Stimulated activated CD4-positive, alpha-beta T cell treated with anti-CD3 and anti-CD28 coated beads, Interleukin-1b, Interleukin-23, amount 100 ng/mL, for 1 hour (primary cell): Measurements from ENCODE around the gene ATAD2B.

Source experiments
- DNase-seq, 2 donors: peaks; one replicate each; pipeline ENCODE4 v3.0.0-alpha.2; 2020; ENCODE audit warnings: low read depth in 2 of 2

The ATAD2B gene

GRCh38 chr2:23837871-23838270 is 89.1 kb downstream of the ATAD2B start:
- DNase-seq: no peak

- DNase-seq: no peak
These were observed 89.9 kb downstream of the ATAD2B start for GRCh38 chr2:23836971-23837565.

- no peak for DNase-seq
These were observed 90.4 kb downstream of the ATAD2B start for GRCh38 chr2:23836505-23836904.

GRCh38 chr2:23835988-23836387 is 90.9 kb downstream of the ATAD2B start:
- no peak for DNase-seq

- no peak for DNase-seq
These were observed 91.5 kb downstream of the ATAD2B start for GRCh38 chr2:23835423-23835822.

DNA sequence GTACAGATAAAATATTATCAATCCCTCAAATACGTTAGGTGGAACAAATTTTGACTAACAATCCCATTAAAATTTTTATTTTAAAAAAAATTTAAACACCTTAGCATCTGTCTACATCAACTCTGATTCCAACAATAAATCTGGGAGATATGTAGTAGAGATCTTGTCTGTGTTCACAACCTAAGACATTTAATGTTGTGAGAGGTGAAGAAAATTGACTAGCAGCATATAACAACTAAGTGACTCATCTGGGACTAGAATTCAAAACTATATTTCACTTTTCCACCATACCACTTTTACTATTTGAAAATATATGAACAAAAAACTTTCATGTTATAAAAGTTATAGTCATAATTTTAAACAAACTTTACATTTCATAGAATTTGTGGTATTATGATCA is 97.9 kb downstream of the ATAD2B start:
- DNase-seq: no peak

DNA sequence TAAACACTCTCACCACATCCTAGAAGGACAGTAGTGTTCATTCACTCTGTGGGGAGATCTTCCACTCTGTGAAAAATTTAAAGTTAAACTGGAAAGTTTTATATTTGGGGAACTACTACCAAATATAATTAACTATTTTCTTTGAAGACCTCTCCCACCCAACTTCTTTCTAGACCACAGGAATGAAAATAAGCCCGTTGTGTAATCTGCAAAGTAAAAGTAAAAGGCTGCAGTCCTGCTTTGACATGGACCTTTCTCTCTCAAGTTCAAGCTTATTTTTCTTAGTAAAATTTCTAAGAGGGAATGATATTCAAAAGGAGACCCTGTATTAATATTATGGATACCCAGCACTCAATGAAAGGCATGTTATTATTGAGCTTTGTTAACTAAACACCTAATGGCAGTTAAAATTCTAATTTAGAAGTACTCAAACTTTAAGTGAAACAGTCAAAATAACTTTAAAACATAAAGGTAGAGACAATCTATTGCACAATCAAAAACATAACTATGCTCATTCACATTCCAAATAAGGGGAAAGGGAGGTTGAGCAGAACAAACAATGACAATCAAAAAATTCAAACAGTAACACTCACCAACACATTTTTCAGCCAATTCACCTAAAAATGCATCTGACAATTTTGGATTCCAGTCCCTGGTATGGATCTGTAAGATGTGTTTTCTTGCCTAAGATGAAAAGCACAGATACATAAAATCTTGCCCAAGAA is 98.5 kb downstream of the ATAD2B start:
- no peak for DNase-seq

DNA sequence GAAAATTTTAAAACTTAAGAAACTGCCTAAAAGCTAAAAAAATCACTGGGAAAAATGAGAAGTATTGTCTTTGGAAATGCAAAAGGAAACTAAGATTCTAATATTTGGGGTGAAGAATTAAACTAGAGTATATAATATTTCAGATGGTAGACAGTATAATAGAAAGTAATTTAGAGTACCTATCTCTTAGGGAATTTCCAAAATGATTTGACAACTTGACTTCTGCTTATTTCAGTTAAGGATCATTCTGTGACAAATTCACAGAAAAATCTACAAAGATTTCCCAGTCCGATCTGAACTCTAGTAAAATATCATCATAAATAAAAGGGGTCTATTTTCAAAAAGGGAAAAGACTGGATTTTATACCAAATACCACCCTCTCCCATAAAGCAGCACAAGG is 99.6 kb downstream of the ATAD2B start:
- DNase-seq: no peak

GRCh38 chr2:23826771-23827170 is 100.2 kb downstream of the ATAD2B start:
- DNase-seq: no peak

GRCh38 chr2:23826040-23826439 is 100.9 kb downstream of the ATAD2B start:
- no peak for DNase-seq

GRCh38 chr2:23824777-23825212 is 102.1 kb downstream of the ATAD2B start:
- no peak for DNase-seq

DNA sequence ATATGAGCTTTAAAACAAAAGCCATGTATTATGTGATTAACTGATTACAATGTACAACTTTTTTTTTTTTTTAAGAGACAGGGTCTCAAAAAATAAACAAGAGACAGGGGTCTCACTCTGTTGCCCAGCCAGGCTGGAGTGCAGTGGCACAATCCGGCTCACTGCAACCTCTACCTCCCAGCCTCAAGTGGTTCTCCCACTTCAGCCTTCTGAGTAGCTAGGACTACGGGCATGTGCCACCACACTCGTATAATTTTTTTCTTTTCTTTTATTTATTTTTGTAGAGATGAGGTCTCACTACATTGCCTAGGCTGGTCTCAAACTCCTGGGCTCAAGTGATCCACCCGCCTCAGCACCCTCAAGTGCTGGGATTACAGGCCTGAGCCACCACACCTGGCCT is 103.1 kb downstream of the ATAD2B start:
- no peak for DNase-seq

GRCh38 chr2:23814963-23815362 is 112.0 kb downstream of the ATAD2B start:
- no peak for DNase-seq

DNA sequence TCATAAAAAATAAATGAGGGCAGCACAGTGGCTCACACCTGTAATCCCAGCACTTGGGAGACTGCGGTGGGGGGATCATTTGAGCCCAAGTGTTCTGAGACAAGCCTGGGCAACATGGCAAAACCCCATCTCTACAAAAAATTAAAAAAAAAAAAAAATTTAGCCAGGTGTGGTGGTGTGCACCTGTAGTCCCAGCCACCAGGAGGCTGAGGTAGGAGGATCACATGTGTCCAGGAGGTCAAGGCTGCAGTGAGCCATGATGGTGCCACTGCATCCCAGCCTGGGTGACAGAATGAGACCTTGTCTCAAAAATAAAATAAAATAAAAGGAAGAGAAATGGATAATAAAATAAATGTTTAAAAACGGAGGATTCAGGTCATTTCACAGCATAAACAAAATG is 113.5 kb downstream of the ATAD2B start:
- no peak for DNase-seq

- DNase-seq: no peak
These were observed 117.8 kb downstream of the ATAD2B start for GRCh38 chr2:23809150-23809549.

DNA sequence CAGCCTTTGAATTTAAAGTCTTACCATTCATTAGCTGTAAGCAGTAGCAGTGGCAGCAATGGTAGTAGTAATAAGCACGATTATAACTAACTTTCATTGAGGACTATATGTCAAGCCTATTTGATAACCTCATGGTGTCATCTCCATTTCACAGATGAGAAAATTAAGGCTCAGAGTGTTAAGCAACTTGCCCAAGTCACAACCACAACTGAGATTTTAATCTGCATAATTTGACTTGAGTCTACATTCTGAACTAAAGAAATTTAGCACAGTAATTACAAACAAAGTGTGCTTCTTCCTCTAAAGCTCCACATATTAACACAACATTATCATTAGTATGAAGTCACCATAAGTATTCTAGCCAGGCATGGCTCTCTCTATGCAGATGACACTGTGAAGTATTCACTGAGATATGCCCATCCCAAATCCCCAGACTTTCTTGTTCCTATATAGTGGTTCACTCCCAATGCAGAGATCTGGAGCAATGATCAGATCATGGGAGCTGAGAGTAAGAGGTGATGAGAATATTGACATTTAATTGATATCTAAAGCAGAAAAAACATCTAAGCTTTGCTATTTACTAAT is 120.2 kb downstream of the ATAD2B start:
- DNase-seq: no peak

- no peak for DNase-seq
These were observed 120.7 kb downstream of the ATAD2B start for GRCh38 chr2:23806201-23806600.

DNA sequence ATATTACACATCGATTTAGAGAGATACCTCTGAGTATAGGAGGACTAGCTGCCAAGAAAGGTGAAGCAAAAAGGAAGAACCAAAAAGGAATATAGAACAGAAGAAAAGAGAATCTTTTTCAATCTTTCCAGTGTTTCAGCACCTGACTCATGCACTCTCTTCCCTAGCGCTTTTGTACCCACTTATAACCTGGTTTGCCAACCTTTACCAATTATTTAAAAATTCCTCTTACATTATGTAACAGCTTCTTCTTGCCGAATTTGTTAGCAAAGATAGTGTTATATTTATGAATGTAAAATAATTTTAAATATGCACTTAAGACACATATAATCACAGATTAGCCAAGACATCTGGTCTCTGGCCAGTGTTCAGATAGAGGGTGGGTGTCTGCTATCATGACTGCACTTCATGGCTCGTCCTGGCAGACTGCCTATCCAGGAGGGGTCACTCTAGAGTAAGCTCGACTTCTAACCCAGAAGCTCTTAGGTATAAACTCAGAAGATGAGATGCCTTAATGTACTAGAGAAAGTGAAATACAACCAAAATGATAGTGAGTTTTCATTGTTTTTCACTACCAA is 122.9 kb downstream of the ATAD2B start:
- DNase-seq: no peak

DNA sequence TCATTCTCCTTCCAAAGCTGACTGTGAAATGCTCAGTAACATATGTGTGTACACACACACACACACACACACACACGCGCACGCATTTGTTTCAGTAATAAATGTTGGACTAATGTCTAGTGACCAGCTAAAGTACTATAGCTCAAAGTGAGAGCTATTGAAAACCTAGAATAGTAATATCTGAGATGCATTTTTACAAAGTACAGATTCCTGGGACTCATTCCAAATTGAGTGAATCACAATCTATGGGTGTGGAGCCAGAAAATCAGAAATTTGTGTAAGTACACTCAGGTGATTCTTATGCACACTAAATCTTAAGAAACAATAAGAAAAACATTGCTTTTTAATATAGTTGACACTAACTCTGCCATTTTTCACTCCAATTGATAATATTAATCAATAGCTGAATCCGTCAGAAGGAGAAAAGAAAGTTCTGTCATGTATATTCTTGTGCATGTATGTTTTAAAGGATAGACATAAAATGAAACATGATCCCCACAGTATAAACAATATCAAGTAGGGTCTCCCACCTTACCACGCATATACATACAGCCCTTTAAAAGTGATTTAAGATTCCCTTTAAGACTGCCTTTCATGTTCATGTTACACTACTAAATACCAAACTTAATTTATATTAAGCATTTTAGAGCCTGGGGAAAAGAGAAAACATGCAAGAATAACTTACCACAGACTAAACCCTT is 123.5 kb downstream of the ATAD2B start:
- DNase-seq: no peak

DNA sequence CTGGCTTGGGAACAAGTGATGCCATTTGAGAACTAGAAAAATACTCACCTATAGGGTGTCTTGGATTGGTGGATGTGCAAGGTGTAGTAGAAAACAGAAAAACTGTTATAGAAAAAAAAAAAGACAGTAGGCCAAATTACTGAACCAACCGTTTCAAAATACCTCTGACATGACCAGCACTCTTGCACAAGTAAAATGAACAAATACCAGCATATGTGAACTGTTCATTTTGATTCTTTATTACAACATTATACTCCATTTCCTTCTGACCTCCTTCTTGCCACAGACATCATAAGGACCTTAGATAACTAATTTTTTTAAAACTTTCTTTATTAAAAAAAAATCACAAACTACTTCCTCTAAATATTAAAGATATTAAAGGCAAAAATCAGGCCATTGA is 125.5 kb downstream of the ATAD2B start:
- no peak for DNase-seq

- no peak for DNase-seq
These were observed 132.7 kb downstream of the ATAD2B start for GRCh38 chr2:23794234-23794633.

GRCh38 chr2:23793476-23793875 is 133.4 kb downstream of the ATAD2B start:
- no peak for DNase-seq
